GM12801 (cell line): Measurements from ENCODE around the gene PRKAR1A.

Experiments used
- CTCF ChIP-seq: IDR thresholded peaks from one replicate; pipeline ENCODE4 v1.5.1; 2011; ENCODE audit warnings: control low read depth; ENCODE audit not compliant: insufficient read length; ENCODE audit errors: extremely low read depth

PRKAR1A gene

GRCh38 chr17:68501074-68501473 lies 11.2 kb upstream of the PRKAR1A start:
- TF ChIP-seq CTCF, result no peak

- TF ChIP-seq CTCF, result no peak
These were observed 6.3 kb upstream of the PRKAR1A start for GRCh38 chr17:68505951-68506350.

- no peak for TF ChIP-seq CTCF
These were observed 4.7 kb upstream of the PRKAR1A start for GRCh38 chr17:68507576-68507975.

- TF ChIP-seq CTCF, result no peak
These were observed 2.8 kb upstream of the PRKAR1A start for GRCh38 chr17:68509141-68510057.

GRCh38 chr17:68511254-68511670 lies 968 bp upstream of the PRKAR1A start:
- TF ChIP-seq CTCF, result no peak

- TF ChIP-seq CTCF, result no peak
These were observed 471 bp upstream of the PRKAR1A start for GRCh38 chr17:68511671-68512246.

- no peak for TF ChIP-seq CTCF
These were observed 787 bp downstream of the PRKAR1A start for GRCh38 chr17:68512960-68513474.
